Stimulated activated CD4-positive, alpha-beta T cell treated with anti-CD3 and anti-CD28 coated beads, TNF-alpha, amount 100 ng/mL, for 24 hours (primary cell): ENCODE results near the gene TESPA1.
A peak's percentile ranks its signal among the peaks of the same experiment; 100 is the strongest.

Experiments used
- DNase-seq, 3 experiments: peaks; one replicate each; pipeline ENCODE4 v3.0.0-alpha.2; 2020; ENCODE audit warnings: low read depth in 3 of 3

Gene TESPA1

GRCh38 chr12:54983536-54984101 is 943 bp downstream of the TESPA1 start:
- peak in 1 of 3 experiments; percentile 44 for DNase-seq

GRCh38 chr12:54981796-54982195 is 2.8 kb downstream of the TESPA1 start:
- DNase-seq, result peak in 2 of 3 experiments; percentile 28 to 36

GRCh38 chr12:54980341-54980740 is 4.2 kb downstream of the TESPA1 start:
- DNase-seq, result peak in 1 of 3 experiments; percentile 50

GRCh38 chr12:54977857-54978256 is 6.7 kb downstream of the TESPA1 start:
- no peak for DNase-seq

GRCh38 chr12:54977155-54977554 is 7.4 kb downstream of the TESPA1 start:
- DNase-seq, result no peak

- DNase-seq, result no peak
Observed at GRCh38 chr12:54975875-54976274, 8.7 kb downstream of the TESPA1 start.

- DNase-seq, result no peak
Observed at GRCh38 chr12:54975272-54975671, 9.3 kb downstream of the TESPA1 start.

GRCh38 chr12:54974279-54974678 is 10.3 kb downstream of the TESPA1 start:
- DNase-seq, result no peak

GRCh38 chr12:54973556-54973955 is 11.0 kb downstream of the TESPA1 start:
- DNase-seq, result no peak

- no peak for DNase-seq
Observed at GRCh38 chr12:54970741-54971140, 13.8 kb downstream of the TESPA1 start.

GRCh38 chr12:54968181-54968730 is 16.3 kb downstream of the TESPA1 start:
- no peak for DNase-seq

- DNase-seq, result no peak
Observed at GRCh38 chr12:54967461-54967860, 17.1 kb downstream of the TESPA1 start.

GRCh38 chr12:54961190-54961589 is 23.4 kb downstream of the TESPA1 start:
- no peak for DNase-seq

- DNase-seq, result no peak
Observed at GRCh38 chr12:54959291-54960018, 25.1 kb downstream of the TESPA1 start.

- DNase-seq, result peak in 2 of 3 experiments; percentile 25 to 44
Observed at GRCh38 chr12:54958048-54958658, 26.4 kb downstream of the TESPA1 start.

- DNase-seq, result no peak
Observed at GRCh38 chr12:54956818-54957641, 27.5 kb downstream of the TESPA1 start.

- no peak for DNase-seq
Observed at GRCh38 chr12:54956322-54956721, 28.2 kb downstream of the TESPA1 start.

- no peak for DNase-seq
Observed at GRCh38 chr12:54954801-54955200, 29.8 kb downstream of the TESPA1 start.

GRCh38 chr12:54954228-54954627 is 30.3 kb downstream of the TESPA1 start:
- DNase-seq, result no peak

- DNase-seq, result no peak
Observed at GRCh38 chr12:54950071-54950727, 34.4 kb downstream of the TESPA1 start.

GRCh38 chr12:54949073-54949711 is 35.4 kb downstream of the TESPA1 start:
- no peak for DNase-seq
